ENCODE results near the gene MAP4K3.

- TF ChIP-seq CTCF (IDR thresholded peaks at IDR 0.05) (no peak), POLR2A (IDR thresholded peaks at IDR 0.05) (no peak)
Measured at GRCh38 chr2:39385172-39385571, 51.9 kb downstream of the MAP4K3 start.
